Head of caudate nucleus (tissue), 42 donors: Measurements from ENCODE around the gene METTL22.

ENCODE experiments used
- DNase-seq, 42 donors: peaks; one replicate each; pipeline versions ENCODE4 v3.0.0 to v3.0.0-alpha.2; 2020 to 2021; ENCODE audit warnings: mixed read lengths in 7 of 42
- intact Hi-C: fragments of 100-400 bp; cut with DNase I; formaldehyde crosslinking; loops from one replicate; pipeline ENCODE4 v1.15.0; 2022

The METTL22 gene

GRCh38 chr16:8676737-8677375, 55.4 kb downstream of the METTL22 start:
- intact Hi-C loops: loop anchor here (5.0 to 10.0 kb wide), 2 partner anchors 120 to 188 kb away; partner anchors contain the start of genes CARHSP1, PMM2 and TMEM186
- no peak for DNase-seq

- intact Hi-C loops: loop anchor here (5.0 to 10.0 kb wide), 2 partner anchors 120 to 187 kb away; partner anchors contain the start of genes CARHSP1, PMM2 and TMEM186
- no peak for DNase-seq
These were observed 56.0 kb downstream of the METTL22 start for GRCh38 chr16:8677481-8677880.

- no peak for DNase-seq
- intact Hi-C loops: loop anchor here (5.0 to 10.0 kb wide), 2 partner anchors 119 to 187 kb away; partner anchors contain the start of genes CARHSP1, PMM2 and TMEM186
These were observed 56.8 kb downstream of the METTL22 start for GRCh38 chr16:8678068-8678927.

GRCh38 chr16:8679151-8679550, 57.7 kb downstream of the METTL22 start:
- no peak for DNase-seq
- intact Hi-C loops: loop anchor here (5.0 to 10.0 kb wide), 2 partner anchors 118 to 186 kb away; partner anchors contain the start of genes CARHSP1, PMM2 and TMEM186

GRCh38 chr16:8682551-8683259, 61.2 kb downstream of the METTL22 start:
- no peak for DNase-seq
- intact Hi-C loops: no loop called here

GRCh38 chr16:8683640-8684039, 62.1 kb downstream of the METTL22 start:
- DNase-seq: no peak
- intact Hi-C loops: no loop called here

- no peak for DNase-seq
- intact Hi-C loops: no loop called here
These were observed 64.1 kb downstream of the METTL22 start for GRCh38 chr16:8685617-8686016.

GRCh38 chr16:8686031-8686621, 64.6 kb downstream of the METTL22 start:
- DNase-seq: peak in 39 of 42 donors; percentile 6 to 68 (median 46)

GRCh38 chr16:8686879-8687278, 65.4 kb downstream of the METTL22 start:
- intact Hi-C loops: no loop called here
- no peak for DNase-seq

More at GRCh38 chr16:8686031-8686621, 64.6 kb downstream of the METTL22 start:
- intact Hi-C loops: no loop called here

GRCh38 chr16:8689686-8690085, 68.2 kb downstream of the METTL22 start:
- DNase-seq: no peak
- intact Hi-C loops: no loop called here

- DNase-seq: no peak
- intact Hi-C loops: no loop called here
These were observed 70.2 kb downstream of the METTL22 start for GRCh38 chr16:8691728-8692127.

GRCh38 chr16:8694795-8695728, 73.6 kb downstream of the METTL22 start:
- no peak for DNase-seq
- intact Hi-C loops: no loop called here

GRCh38 chr16:8696880-8697279, 75.4 kb downstream of the METTL22 start:
- DNase-seq: no peak
- intact Hi-C loops: no loop called here

GRCh38 chr16:8697965-8698364, 76.5 kb downstream of the METTL22 start:
- DNase-seq: no peak
- intact Hi-C loops: no loop called here
